GM12892 (cell line): ENCODE data around the gene MPRIP.

Experiments
- POLR2A ChIP-seq: IDR thresholded peaks from 2 replicates; pipeline ENCODE4 v1.6.1; 2011; ENCODE audit warnings: low read depth, low read length, control low read depth
- POLR2AphosphoS5 ChIP-seq: IDR thresholded peaks from 2 replicates; pipeline ENCODE4 v1.6.1; 2011; ENCODE audit warnings: low read depth, low read length, control low read depth
- TAF1 ChIP-seq: IDR thresholded peaks from 2 replicates; pipeline ENCODE4 v1.6.1; 2011; ENCODE audit warnings: low read depth, mild to moderate bottlenecking, control low read depth, low read length, borderline replicate concordance

- TF ChIP-seq POLR2AphosphoS5 (no peak), POLR2A (no peak), TAF1 (no peak)
Observed at GRCh38 chr17:17225901-17226300, 183.6 kb downstream of the MPRIP start.
